HepG2 (cell line): ENCODE data around the gene TTC19. TPM values are rescaled to one million over a fixed set of nuclear protein-coding genes. Genes with fewer than 3 reads are reported as not detected.

ENCODE experiments used
- CENPT ChIP-seq: sonication (generic); formaldehyde crosslinking; IDR thresholded peaks from 2 replicates; pipeline ENCODE4 v1.8.0; 2022; ENCODE audit warnings: low read depth, mild to moderate bottlenecking, moderate library complexity, missing genetic modification reagents
- FLYWCH1 ChIP-seq: sonication (generic); formaldehyde crosslinking; IDR thresholded peaks from 2 replicates; pipeline ENCODE4 v1.8.1; 2023; ENCODE audit warnings: mild to moderate bottlenecking, missing genetic modification reagents
- FOXK1 ChIP-seq: sonication (generic); formaldehyde crosslinking; IDR thresholded peaks from 2 replicates; pipeline ENCODE4 v1.4.0; 2020; ENCODE audit warnings: low read depth, missing genetic modification reagents, borderline replicate concordance
- GRHL1 ChIP-seq: sonication (generic); formaldehyde crosslinking; conservative IDR thresholded peaks from 2 replicates; pipeline ENCODE4 v1.8.0; 2022; ENCODE audit warnings: missing genetic modification reagents
- HNRNPL ChIP-seq: fragments of 200-400 bp; formaldehyde crosslinking; IDR thresholded peaks from 2 replicates; pipeline ENCODE4 v1.6.1; 2017; ENCODE audit warnings: mild to moderate bottlenecking, low read depth, low read length
- MAX ChIP-seq: IDR thresholded peaks from 2 replicates; pipeline ENCODE4 v1.6.1; 2012; ENCODE audit warnings: inconsistent platforms
- NFE2L2 ChIP-seq: fragments of 150-350 bp; IDR thresholded peaks from 2 replicates; pipeline ENCODE4 v1.6.1; 2014; ENCODE audit warnings: low read length
- NFIC ChIP-seq: IDR thresholded peaks from 2 replicates; pipeline ENCODE4 v1.6.1; 2012; ENCODE audit warnings: mild to moderate bottlenecking, low read length, inconsistent platforms
- NR1H2 ChIP-seq: sonication (generic); formaldehyde crosslinking; IDR thresholded peaks from 2 replicates; pipeline ENCODE4 v1.8.1; 2022; ENCODE audit warnings: low read depth, missing genetic modification reagents, borderline replicate concordance
- NRL ChIP-seq: sonication (generic); formaldehyde crosslinking; IDR thresholded peaks from 2 replicates; pipeline ENCODE4 v1.5.0; 2020; ENCODE audit warnings: missing genetic modification reagents, mild to moderate bottlenecking, moderate library complexity, borderline replicate concordance
- PAWR ChIP-seq: sonication (generic); formaldehyde crosslinking; IDR thresholded peaks from 2 replicates; pipeline ENCODE4 v1.4.0; 2020; ENCODE audit warnings: missing genetic modification reagents, mild to moderate bottlenecking, borderline replicate concordance
- PCBP1 ChIP-seq: fragments of 200-400 bp; formaldehyde crosslinking; IDR thresholded peaks from 2 replicates; pipeline ENCODE4 v1.6.1; 2017; ENCODE audit warnings: mild to moderate bottlenecking, low read depth, low read length, borderline replicate concordance
- PRDM15 ChIP-seq: sonication (generic); formaldehyde crosslinking; IDR thresholded peaks from 2 replicates; pipeline ENCODE4 v1.4.0; 2020; ENCODE audit warnings: missing genetic modification reagents
- REST ChIP-seq, 2 experiments: IDR thresholded peaks; 2 replicates each; pipeline ENCODE4 v1.6.1; 2011 to 2012; ENCODE audit warnings: low read length in 2 of 2, borderline replicate concordance in 1 of 2, low read depth in 1 of 2, mild to moderate bottlenecking in 1 of 2, moderate library complexity in 1 of 2
- RFXANK ChIP-seq: IDR thresholded peaks from 2 replicates; pipeline ENCODE4 v1.6.1; 2016
- SIN3A ChIP-seq: IDR thresholded peaks from 2 replicates; pipeline ENCODE4 v1.6.1; 2011; ENCODE audit warnings: low read depth, mild to moderate bottlenecking, control low read depth, low read length, borderline replicate concordance
- SOX6 ChIP-seq, 2 experiments: fragments of 450-650 bp in 1 of 2; sonication (generic) in 1 of 2; formaldehyde crosslinking in 1 of 2; IDR thresholded peaks; 2 replicates each; pipeline versions ENCODE4 v1.4.0 to v1.6.1; 2017 to 2020; ENCODE audit warnings: antibody characterized with exemption in 1 of 2, mild to moderate bottlenecking in 1 of 2, missing genetic modification reagents in 1 of 2
- SSRP1 ChIP-seq: IDR thresholded peaks from 2 replicates; pipeline ENCODE4 v1.6.1; 2016; ENCODE audit warnings: control low read depth
- ZNF224 ChIP-seq: sonication (generic); formaldehyde crosslinking; IDR thresholded peaks from 2 replicates; pipeline ENCODE4 v1.5.0; 2020; ENCODE audit warnings: mild to moderate bottlenecking, missing genetic modification reagents
- ZNF343 ChIP-seq: sonication (generic); formaldehyde crosslinking; IDR thresholded peaks from 2 replicates; pipeline ENCODE4 v1.4.0; 2020; ENCODE audit warnings: mild to moderate bottlenecking, missing genetic modification reagents
- polyA plus RNA-seq, 8 experiments: library from polyadenylated mRNA; depleted of rRNA in 3 of 8; stranded (reverse) in 7 of 8; unstranded in 1 of 8; fragments of >200 nt; fragmentation: Illumina TruSeq in 4 of 8; extraction: Trizol in 4 of 8; gene quantifications; 2 replicates each; pipeline versions ENCODE4 v1.2.1 to v1.2.3, GENCODE V29; 2011 to 2016; ENCODE audit warnings: low read depth in 4 of 8, missing spikeins in 1 of 8, mixed read lengths in 1 of 8; ENCODE audit not compliant: insufficient read depth in 1 of 8
- total RNA-seq, 5 experiments: library from RNA; depleted of rRNA; stranded (reverse); fragments of >200 nt; fragmentation: Illumina TruSeq; extraction: Trizol; gene quantifications; 2 replicates each; pipeline ENCODE4 v1.2.3, GENCODE V29; 2016; ENCODE audit warnings: low read depth in 1 of 5

Gene TTC19
- total and polyA plus RNA-seq, 2 of the 13 experiments (the other 11 are each of a cell fraction or from before 2014, with no cell fraction given): 4.4 to 24.3 TPM

GRCh38 chr17:15999141-15999973 is at the start of gene TTC19, which contains the start of gene ZSWIM7 (continued):
- TF ChIP-seq PRDM15 (CRISPR knock-in tag) (peak; percentile 78), PAWR (no peak), ZNF343 (CRISPR knock-in tag) (no peak), SSRP1 (CRISPR knock-in tag) (peak; percentile 80; the same call in 1 of the 2 replicates), GRHL1 (CRISPR knock-in tag) (peak; percentile 34; the same call in 1 of the 2 replicates), MAX (peak; percentile 89), REST (IDR thresholded peaks at IDR 0.05; ENCODE audit: borderline replicate concordance in 1 of 2, low read depth in 1 of 2, low read length in 2 of 2) (peak in 1 of 2 experiments; percentile 71; a peak in 1 of 4 replicates), FOXK1 (CRISPR knock-in tag) (peak; percentile 89), ZNF224 (no peak), NFIC (no peak), HNRNPL (no peak), NRL (CRISPR knock-in tag) (no peak), RFXANK (CRISPR knock-in tag) (no peak), PCBP1 (no peak), SOX6 (IDR thresholded peaks at IDR 0.05) (no peak), SOX6 (CRISPR knock-in tag; IDR thresholded peaks at IDR 0.05) (peak; percentile 87), NFE2L2 (no peak), CENPT (CRISPR knock-in tag) (no peak), FLYWCH1 (0 out of 2 replicates have a peak, but pooled peaks have one; percentile 16), SIN3A (peak; percentile 82), NR1H2 (no peak)
